ENCODE results near the gene ANKRD39. TPM values are rescaled to one million over a fixed set of nuclear protein-coding genes. Genes with fewer than 3 reads are reported as not detected.

The ANKRD39 gene
- total RNA-seq, 6 donors from 2014 or later = 7.1 to 13.6 (median 11.3) TPM

DNA sequence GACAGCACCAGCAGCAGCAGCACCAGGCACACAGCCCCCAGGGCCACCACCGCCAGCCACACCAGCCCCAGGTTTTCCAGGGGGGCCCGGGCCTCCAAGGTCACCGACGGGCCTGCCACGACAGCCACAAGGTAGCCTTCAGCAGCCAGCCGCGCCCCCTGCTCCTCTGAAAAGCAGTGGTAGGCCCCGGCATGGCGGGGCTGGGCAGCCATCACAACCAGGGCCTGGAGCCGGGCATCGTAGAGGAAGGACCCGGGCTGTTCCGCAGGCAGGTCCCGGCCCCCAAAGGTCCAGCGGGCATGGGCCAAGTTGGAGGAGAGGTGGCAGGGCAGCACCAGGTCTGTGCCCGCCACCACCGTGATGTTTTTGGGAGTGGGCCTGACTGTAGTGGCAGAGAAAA lies 3.3 kb upstream of the ANKRD39 start:
- ATAC-seq (ENCODE audit: low FRiP score in 2 of 2) = no peak
- H3K4me1 ChIP-seq = peaks cover 23 to 56% (median 33%) of the 10 kb centered on the region in 4 donors
- H3K36me3 ChIP-seq = peaks cover 19 to 61% (median 53%) of the 10 kb centered on the region in 4 donors
- peak in 1 of 2 donors; percentile 79 for DNase-seq
- H3K27me3 ChIP-seq = no peaks in the 10 kb centered on the region
- no peak overlapping the region for H3K4me3 ChIP-seq
- H3K27ac ChIP-seq = no peak overlapping the region
- no peak for TF ChIP-seq EP300 (IDR thresholded peaks at IDR 0.05)
- TF ChIP-seq CTCF (IDR thresholded peaks at IDR 0.05) = no peak
- no peak for TF ChIP-seq POLR2AphosphoS5 (IDR thresholded peaks at IDR 0.05)
- no peak for TF ChIP-seq POLR2A (IDR thresholded peaks at IDR 0.05)
- H3K9me3 ChIP-seq = no peaks in the 10 kb centered on the region
- WGBS, 2 donors = 94 to 97% methylated on average over 5 to 16 of the region's 17 CpGs

DNA sequence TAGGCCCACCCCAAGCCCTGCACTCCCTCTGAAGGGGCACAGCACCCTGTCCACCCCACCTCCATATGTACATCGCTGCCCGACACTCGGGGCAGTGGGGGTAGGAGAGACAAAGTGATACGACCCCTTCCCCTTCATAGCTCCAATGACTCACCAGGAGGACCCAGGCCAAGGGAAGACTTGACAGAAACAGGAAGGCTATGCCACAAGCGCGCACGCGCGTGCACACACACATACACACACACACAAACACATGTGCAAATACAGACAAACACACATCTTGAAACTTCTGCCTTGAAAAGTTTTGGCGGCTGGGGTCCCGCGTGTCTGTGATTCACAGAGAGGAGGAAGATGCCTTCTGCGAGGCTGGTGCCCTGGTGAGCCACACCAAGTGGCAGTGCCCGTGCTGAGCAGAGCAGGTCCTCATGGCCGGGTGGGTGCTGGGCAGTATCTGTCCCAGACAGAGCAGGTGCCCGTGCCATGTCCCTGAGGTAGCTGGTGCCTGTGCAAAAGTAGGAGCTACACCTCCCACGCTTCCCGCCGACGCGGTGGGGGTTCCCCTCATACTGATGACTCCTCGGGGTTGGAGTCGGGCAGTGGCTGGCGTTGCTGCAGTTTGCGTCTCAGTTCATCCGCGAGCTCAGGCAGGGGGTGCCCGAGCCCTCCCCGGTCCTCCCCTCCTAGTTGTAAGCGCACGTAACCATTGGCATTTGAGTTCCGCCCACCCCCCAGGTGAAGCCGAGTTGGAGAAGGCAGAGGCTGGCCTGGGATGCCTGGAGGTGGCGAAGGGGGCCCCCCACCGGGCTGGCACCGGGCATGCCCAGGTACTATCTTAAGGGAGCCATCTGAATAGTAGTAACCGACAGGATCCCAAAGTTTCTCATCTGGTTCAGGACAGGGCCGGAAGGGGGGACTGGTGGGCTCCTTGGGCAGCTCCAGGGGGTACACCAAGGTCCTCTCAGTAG lies 2.5 kb upstream of the ANKRD39 start:
- Histone ChIP-seq H3K27me3 (no peaks in the 10 kb centered on the region), H3K27ac (peak overlapping the region in 2 of 4 donors; percentile 36 to 86), H3K4me3 (no peak overlapping the region), H3K36me3 (peaks cover 17 to 54% (median 48%) of the 10 kb centered on the region in 4 donors), H3K9me3 (no peaks in the 10 kb centered on the region), H3K4me1 (peaks cover 22 to 49% (median 28%) of the 10 kb centered on the region in 4 donors)
- TF ChIP-seq POLR2AphosphoS5 (IDR thresholded peaks at IDR 0.05) = no peak
- no peak for TF ChIP-seq POLR2A (IDR thresholded peaks at IDR 0.05)
- TF ChIP-seq EP300 (IDR thresholded peaks at IDR 0.05) = no peak
- WGBS, 2 donors = 67 to 79% methylated on average over 10 to 34 of the region's 38 CpGs
- DNase-seq (peak in 1 of 2 donors; percentile 77), ATAC-seq (ENCODE audit: low FRiP score in 2 of 2) (no peak)

GRCh38 chr2:96859681-96860064 lies 1.9 kb upstream of the ANKRD39 start:
- H3K9me3 ChIP-seq = no peaks in the 10 kb centered on the region
- H3K4me3 ChIP-seq = no peak overlapping the region
- ATAC-seq (ENCODE audit: low FRiP score in 2 of 2) = no peak
- H3K27ac ChIP-seq = peak overlapping the region in 2 of 4 donors; percentile 36 to 86
- peaks cover 21 to 46% (median 28%) of the 10 kb centered on the region in 4 donors for H3K4me1 ChIP-seq
- peaks cover 11 to 47% (median 41%) of the 10 kb centered on the region in 4 donors for H3K36me3 ChIP-seq
- 47 to 49% methylated on average over 4 of the region's 4 CpGs for WGBS, 2 donors
- no peak for DNase-seq
- TF ChIP-seq EP300 (IDR thresholded peaks at IDR 0.05) (no peak), CTCF (IDR thresholded peaks at IDR 0.05) (no peak), POLR2AphosphoS5 (IDR thresholded peaks at IDR 0.05) (no peak), POLR2A (IDR thresholded peaks at IDR 0.05) (no peak)
- no peaks in the 10 kb centered on the region for H3K27me3 ChIP-seq

DNA sequence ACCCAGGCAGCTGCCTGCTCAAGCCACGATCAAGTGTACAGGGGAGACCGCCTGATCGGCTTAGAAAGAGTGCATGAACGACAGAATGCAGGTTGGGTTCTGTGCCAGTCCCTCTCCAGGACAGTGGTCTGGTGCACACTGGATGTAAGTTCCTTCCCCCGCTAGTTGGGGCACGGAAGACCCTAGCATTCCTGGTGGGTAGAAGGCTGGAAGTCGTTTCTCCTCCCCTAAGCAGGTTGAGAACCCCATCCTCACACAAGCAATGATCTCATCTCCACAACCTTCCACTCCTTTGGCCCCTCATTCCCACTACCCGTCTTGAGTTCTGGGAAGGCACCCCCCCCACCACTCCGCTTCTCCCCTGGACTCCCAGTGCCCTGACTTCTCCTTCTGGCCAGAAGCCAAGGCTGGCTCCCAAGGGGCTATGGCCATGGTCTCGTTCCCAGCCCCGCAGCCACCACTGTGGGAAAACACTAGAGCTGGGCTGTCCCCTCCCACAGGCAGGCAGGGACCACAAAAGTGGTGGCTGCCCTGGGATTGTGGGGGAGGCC lies 1.4 kb upstream of the ANKRD39 start:
- no peaks in the 10 kb centered on the region for H3K27me3 ChIP-seq
- no peak for TF ChIP-seq EP300 (IDR thresholded peaks at IDR 0.05)
- no peak for TF ChIP-seq POLR2A (IDR thresholded peaks at IDR 0.05)
- H3K4me1 ChIP-seq = peaks cover 17 to 41% (median 26%) of the 10 kb centered on the region in 4 donors
- peak overlapping the region in 3 of 4 donors; percentile 64 to 85 (median 75) for H3K4me3 ChIP-seq
- ATAC-seq (ENCODE audit: low FRiP score in 2 of 2) (no peak), DNase-seq (no peak)
- 64 to 68% methylated on average over 11 of the region's 11 CpGs for WGBS, 2 donors
- H3K27ac ChIP-seq = peak overlapping the region; percentile 36 to 86 (median 58)
- H3K9me3 ChIP-seq = no peaks in the 10 kb centered on the region
- peaks cover 8 to 42% (median 37%) of the 10 kb centered on the region in 4 donors for H3K36me3 ChIP-seq

GRCh38 chr2:96856776-96857666 lies 795 bp downstream of the ANKRD39 start:
- Histone ChIP-seq H3K27me3 (no peaks in the 10 kb centered on the region), H3K27ac (peak overlapping the region; percentile 63 to 86 (median 82)), H3K4me1 (peaks cover 17 to 40% (median 24%) of the 10 kb centered on the region in 4 donors), H3K4me3 (peak overlapping the region; percentile 64 to 86 (median 80)), H3K36me3 (peaks cover 0 to 39% (median 32%) of the 10 kb centered on the region in 4 donors), H3K9me3 (no peaks in the 10 kb centered on the region)
- peak in 1 of 2 donors; percentile 3 for ATAC-seq (ENCODE audit: low FRiP score in 2 of 2)
- 18 to 38% methylated on average over 11 to 25 of the region's 27 CpGs for WGBS, 2 donors
- peak in 1 of 2 donors; percentile 60 for DNase-seq
- TF ChIP-seq EP300 (IDR thresholded peaks at IDR 0.05) (no peak), POLR2AphosphoS5 (IDR thresholded peaks at IDR 0.05) (no peak)
